ENCODE results near the gene VCP. TPM values are rescaled to one million over a fixed set of nuclear protein-coding genes. Genes with fewer than 3 reads are reported as not detected.
A peak's percentile ranks its signal among the peaks of the same experiment; 100 is the strongest.

The VCP gene
- 361 and 366 TPM in 2 replicates for total RNA-seq

- Mint-ChIP-seq H3K27me3 (ENCODE audit: low read depth) (no peaks in the 10 kb centered on the region), H3K4me3 (ENCODE audit: low read depth) (peak within 1 kb of the TSS; percentile 91), H3K36me3 (ENCODE audit: low read depth) (peaks cover 80% of the 10 kb centered on the region), H3K4me1 (ENCODE audit: low read depth) (peaks cover 49% of the 10 kb centered on the region), H3K27ac (peak within 1 kb of the TSS; percentile 88), H3K9me3 (no peaks in the 10 kb centered on the region)
- intact Hi-C loops (cut with micrococcal nuclease), result loop anchor here (1.0 to 10.0 kb wide), 8 partner anchors 8 to 1412 kb away; partner anchors contain the start of genes CREB3, HINT2, PIGO and SPAG8
- DNase-seq (ENCODE audit: low spot score), result peak; percentile 97
Observed at GRCh38 chr9:35072461-35073278, at the start of gene VCP. VCP (minus strand) TSS chr9:35072625; CDS start chr9:35072353, 272 bp downstream.

GRCh38 chr9:35116898-35117551 lies 44.6 kb upstream of the VCP start:
- Mint-ChIP-seq H3K4me3 (ENCODE audit: low read depth) (peak overlapping the region; percentile 91), H3K27me3 (ENCODE audit: low read depth) (peaks cover 8% of the 10 kb centered on the region), H3K9me3 (no peaks in the 10 kb centered on the region), H3K36me3 (ENCODE audit: low read depth) (no peaks in the 10 kb centered on the region), H3K27ac (peak overlapping the region; percentile 89), H3K4me1 (ENCODE audit: low read depth) (peaks cover 36% of the 10 kb centered on the region)
- peak; percentile 81 for DNase-seq (ENCODE audit: low spot score)
- intact Hi-C loops (cut with micrococcal nuclease), result loop anchor here (1.0 to 10.0 kb wide), 8 partner anchors 45 to 940 kb away; partner anchors contain the start of genes DNAI1, FAM219A, HINT2 and SPAG8

GRCh38 chr9:35116539-35116897 lies 44.1 kb upstream of the VCP start:
- Mint-ChIP-seq H3K4me1 (ENCODE audit: low read depth) (peaks cover 40% of the 10 kb centered on the region), H3K27ac (peak overlapping the region; percentile 89), H3K4me3 (ENCODE audit: low read depth) (peak overlapping the region; percentile 91), H3K27me3 (ENCODE audit: low read depth) (peaks cover 6% of the 10 kb centered on the region), H3K36me3 (ENCODE audit: low read depth) (no peaks in the 10 kb centered on the region), H3K9me3 (no peaks in the 10 kb centered on the region)
- intact Hi-C loops (cut with micrococcal nuclease), result loop anchor here (1.0 to 10.0 kb wide), 8 partner anchors 46 to 939 kb away; partner anchors contain the start of genes DNAI1, FAM219A, HINT2 and SPAG8
- DNase-seq (ENCODE audit: low spot score), result no peak

GRCh38 chr9:35115680-35116538 lies 43.5 kb upstream of the VCP start, which contains the start of gene ATOSB:
ATOSB (minus strand) TSS chr9:35115862; CDS start chr9:35108274, 7,588 bp downstream.
- intact Hi-C loops (cut with micrococcal nuclease), result loop anchor here (1.0 to 10.0 kb wide), 8 partner anchors 46 to 939 kb away; partner anchors contain the start of genes DNAI1, FAM219A, HINT2 and SPAG8
- peaks cover 41% of the 10 kb centered on the region for H3K4me1 Mint-ChIP-seq (ENCODE audit: low read depth)

GRCh38 chr9:35114840-35115628 lies 42.6 kb upstream of the VCP start:
- H3K4me1 Mint-ChIP-seq (ENCODE audit: low read depth), result peaks cover 45% of the 10 kb centered on the region
- H3K36me3 Mint-ChIP-seq (ENCODE audit: low read depth), result no peaks in the 10 kb centered on the region
- DNase-seq (ENCODE audit: low spot score), result peak; percentile 43
- no peaks in the 10 kb centered on the region for H3K9me3 Mint-ChIP-seq
- H3K27me3 Mint-ChIP-seq (ENCODE audit: low read depth), result peaks cover under 1% of the 10 kb centered on the region
- peak overlapping the region; percentile 91 for H3K4me3 Mint-ChIP-seq (ENCODE audit: low read depth)
- intact Hi-C loops (cut with micrococcal nuclease), result loop anchor here (1.0 to 10.0 kb wide), 6 partner anchors 47 to 938 kb away; partner anchors contain the start of genes DNAI1, DNAJB5, FAM219A and HINT2
- H3K27ac Mint-ChIP-seq, result peak overlapping the region; percentile 89

More at GRCh38 chr9:35115680-35116538, 43.5 kb upstream of the VCP start, which contains the start of gene ATOSB:
- Mint-ChIP-seq H3K9me3 (no peaks in the 10 kb centered on the region), H3K27me3 (ENCODE audit: low read depth) (peaks cover 3% of the 10 kb centered on the region), H3K36me3 (ENCODE audit: low read depth) (no peaks in the 10 kb centered on the region), H3K4me3 (ENCODE audit: low read depth) (peak within 1 kb of the TSS; percentile 91), H3K27ac (peak within 1 kb of the TSS; percentile 89)
- DNase-seq (ENCODE audit: low spot score), result peak; percentile 93

- H3K9me3 Mint-ChIP-seq, result no peaks in the 10 kb centered on the region
- no peaks in the 10 kb centered on the region for H3K36me3 Mint-ChIP-seq (ENCODE audit: low read depth)
- H3K4me3 Mint-ChIP-seq (ENCODE audit: low read depth), result peak overlapping the region; percentile 91
- H3K27ac Mint-ChIP-seq, result peak overlapping the region; percentile 89
- peaks cover 45% of the 10 kb centered on the region for H3K4me1 Mint-ChIP-seq (ENCODE audit: low read depth)
- intact Hi-C loops (cut with micrococcal nuclease), result loop anchor here (1.0 to 10.0 kb wide), 4 partner anchors 127 to 701 kb away; partner anchors contain the start of genes DNAI1, DNAJB5, FAM219A and HINT2
- DNase-seq (ENCODE audit: low spot score), result peak; percentile 79
- H3K27me3 Mint-ChIP-seq (ENCODE audit: low read depth), result no peaks in the 10 kb centered on the region
Observed at GRCh38 chr9:35114113-35114839, 41.9 kb upstream of the VCP start.

GRCh38 chr9:35112257-35113020 lies 40.0 kb upstream of the VCP start:
- Mint-ChIP-seq H3K9me3 (no peaks in the 10 kb centered on the region), H3K4me3 (ENCODE audit: low read depth) (peak overlapping the region; percentile 71), H3K4me1 (ENCODE audit: low read depth) (peaks cover 45% of the 10 kb centered on the region), H3K27me3 (ENCODE audit: low read depth) (no peaks in the 10 kb centered on the region), H3K36me3 (ENCODE audit: low read depth) (no peaks in the 10 kb centered on the region), H3K27ac (peak overlapping the region; percentile 81)
- intact Hi-C loops (cut with micrococcal nuclease), result loop anchor here (5.0 to 10.0 kb wide), 3 partner anchors 125 to 702 kb away; partner anchors contain the start of genes DNAI1, DNAJB5, FAM219A and HINT2
- DNase-seq (ENCODE audit: low spot score), result no peak

- peak; percentile 93 for DNase-seq (ENCODE audit: low spot score)
- intact Hi-C loops (cut with micrococcal nuclease), result loop anchor here (1.0 to 10.0 kb wide), 6 partner anchors 8 to 704 kb away; partner anchors contain the start of genes DNAI1, DNAJB5, FAM219A and HINT2
- Mint-ChIP-seq H3K27ac (peak overlapping the region; percentile 81), H3K4me3 (ENCODE audit: low read depth) (peak overlapping the region; percentile 71), H3K4me1 (ENCODE audit: low read depth) (peaks cover 35% of the 10 kb centered on the region), H3K27me3 (ENCODE audit: low read depth) (no peaks in the 10 kb centered on the region), H3K36me3 (ENCODE audit: low read depth) (peaks cover 4% of the 10 kb centered on the region), H3K9me3 (no peaks in the 10 kb centered on the region)
Observed at GRCh38 chr9:35111001-35111933, 38.8 kb upstream of the VCP start.

GRCh38 chr9:35110327-35110761 lies 37.9 kb upstream of the VCP start:
- Mint-ChIP-seq H3K36me3 (ENCODE audit: low read depth) (peaks cover 10% of the 10 kb centered on the region), H3K27ac (no peak overlapping the region), H3K9me3 (no peaks in the 10 kb centered on the region), H3K27me3 (ENCODE audit: low read depth) (no peaks in the 10 kb centered on the region), H3K4me1 (ENCODE audit: low read depth) (peaks cover 32% of the 10 kb centered on the region), H3K4me3 (ENCODE audit: low read depth) (peak overlapping the region; percentile 71)
- no peak for DNase-seq (ENCODE audit: low spot score)
- intact Hi-C loops (cut with micrococcal nuclease), result loop anchor here (5.0 to 10.0 kb wide), 3 partner anchors 123 to 704 kb away; partner anchors contain the start of genes DNAI1, DNAJB5, FAM219A and HINT2

All from activated T-helper 2 cell treated with anti-CD3 and anti-CD28 coated beads, Interferon-gamma antibody, Interleukin-2, Interleukin-4, amounts not matched to agents 10 μg/mL and 5 μg/mL and 100 μg/mL, durations not matched to agents 14 hours and 24 hours and 36 hours (primary cell).